ENCODE results near the gene CNPY2. TPM values are rescaled to one million over a fixed set of nuclear protein-coding genes. Genes with fewer than 3 reads are reported as not detected.
A peak's percentile ranks its signal among the peaks of the same experiment; 100 is the strongest.
"Not testable (repeated sequence)": the region's sequence is repeated elsewhere in the genome, so short reads cannot be mapped to it uniquely, and the experiment has no call there.

The CNPY2 gene
- polyA plus RNA-seq (2012; ENCODE audit: missing spikeins): 115 TPM

DNA sequence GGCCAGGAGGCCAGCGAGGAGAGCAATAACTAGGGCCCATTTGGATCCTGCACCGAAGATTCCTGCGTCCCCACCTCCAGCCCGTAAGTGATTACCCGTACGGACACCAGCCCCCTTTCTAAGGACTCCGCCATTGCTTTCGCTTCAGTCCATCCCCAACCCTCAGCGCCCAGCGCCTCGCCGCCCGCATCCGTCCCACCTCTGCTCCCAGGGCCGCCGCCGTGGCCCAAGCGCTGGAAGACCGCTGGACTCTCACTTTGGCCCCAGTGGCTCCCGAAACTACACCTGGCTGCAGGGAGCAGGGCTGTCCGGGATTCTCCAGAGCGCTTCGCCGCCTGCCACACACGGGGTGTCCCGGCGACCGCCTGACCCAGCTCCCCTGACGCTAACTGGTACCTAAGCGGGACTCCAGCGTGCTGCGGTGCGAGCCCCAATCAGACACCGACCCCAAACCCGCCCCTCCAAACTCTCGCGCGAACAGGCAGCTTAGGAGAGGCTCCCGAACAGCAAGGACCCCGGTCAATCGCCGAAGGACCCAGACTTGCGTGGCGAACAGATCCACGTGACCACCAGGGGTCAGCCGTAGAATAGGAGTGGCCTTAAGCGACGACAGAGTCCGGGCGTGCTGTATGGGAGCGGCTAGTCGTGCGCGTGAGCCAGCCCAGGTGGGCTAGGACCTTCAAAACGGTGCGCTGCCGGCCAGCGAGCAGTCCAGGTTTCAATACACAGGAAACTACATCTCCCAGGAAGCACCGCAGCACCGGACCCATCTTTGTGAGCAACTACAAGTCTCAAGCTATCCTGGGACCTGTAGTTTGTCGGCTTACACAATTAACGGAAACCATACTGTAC lies at the start of gene CNPY2:
Gene CNPY2 (minus strand): TSS at position 367 of the 852 bp plus-strand sequence. CDS start 771 bp downstream, outside the sequence.
- FAIRE-seq (peak; percentile 98), DNase-seq (ENCODE audit: insufficient read length) (peak; percentile 95)
- TF ChIP-seq POLR2A (IDR thresholded peaks at IDR 0.05; ENCODE audit: low read depth, low read length) (peak; percentile 93), POLR2AphosphoS5 (IDR thresholded peaks at IDR 0.05; ENCODE audit: low read depth, low read length) (peak; percentile 87), TAF1 (IDR thresholded peaks at IDR 0.05; ENCODE audit: borderline replicate concordance, low read depth, low read length) (peak; percentile 89)

DNA sequence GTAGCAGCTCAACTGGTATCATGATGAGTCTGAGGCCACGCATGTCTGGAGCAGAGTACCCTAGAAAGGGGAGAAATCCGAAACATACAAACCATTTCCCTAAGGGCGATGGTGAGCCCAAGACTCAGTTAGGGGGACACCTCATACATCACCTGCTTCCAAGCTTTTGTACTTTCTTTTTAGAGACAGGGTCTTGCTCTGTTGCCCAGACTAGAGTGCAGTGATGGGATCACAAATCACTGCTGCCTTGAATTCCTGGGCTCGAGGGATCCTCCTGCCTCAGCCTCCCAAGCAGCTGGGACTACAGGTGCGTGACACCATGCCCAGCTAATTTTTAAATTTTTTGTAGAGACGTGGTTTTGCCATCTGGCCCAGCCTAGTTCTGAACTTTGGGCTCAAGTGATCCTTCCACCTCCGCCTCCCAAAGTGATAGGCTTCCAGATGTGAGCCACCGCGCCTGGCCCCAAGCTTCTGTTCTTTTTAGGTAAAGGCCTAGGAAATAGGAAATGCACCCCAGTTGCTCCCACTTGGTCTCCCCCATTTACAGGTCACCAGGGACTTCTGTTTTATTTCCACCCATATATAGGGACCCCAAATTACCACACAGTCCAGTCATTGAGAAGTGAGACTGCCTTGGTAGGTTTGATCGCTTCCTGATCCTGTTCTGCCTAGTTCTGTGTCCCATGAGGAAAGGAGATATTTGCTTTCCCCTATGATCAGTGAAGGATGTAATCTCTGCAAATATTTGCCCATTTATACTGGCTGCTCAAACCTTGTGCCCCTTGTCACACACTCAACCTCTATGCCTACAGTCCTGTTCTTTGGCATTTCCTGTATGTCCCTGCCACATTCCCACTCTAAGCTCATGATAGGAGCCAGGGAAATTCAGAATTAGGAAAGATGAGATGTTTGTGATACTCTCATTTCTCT lies 46.6 kb upstream of the CNPY2 start, which contains the start of gene APOF:
Gene APOF (minus strand): TSS at position 728 of the 930 bp plus-strand sequence. CDS start 112 bp downstream, at position 616.
- DNase-seq (ENCODE audit: insufficient read length): no peak
- TF ChIP-seq POLR2A (IDR thresholded peaks at IDR 0.05; ENCODE audit: low read depth, low read length): no peak
- TF ChIP-seq POLR2AphosphoS5 (IDR thresholded peaks at IDR 0.05; ENCODE audit: low read depth, low read length): no peak
- no peak for TF ChIP-seq TAF1 (IDR thresholded peaks at IDR 0.05; ENCODE audit: borderline replicate concordance, low read depth, low read length)
- no peak for FAIRE-seq

DNA sequence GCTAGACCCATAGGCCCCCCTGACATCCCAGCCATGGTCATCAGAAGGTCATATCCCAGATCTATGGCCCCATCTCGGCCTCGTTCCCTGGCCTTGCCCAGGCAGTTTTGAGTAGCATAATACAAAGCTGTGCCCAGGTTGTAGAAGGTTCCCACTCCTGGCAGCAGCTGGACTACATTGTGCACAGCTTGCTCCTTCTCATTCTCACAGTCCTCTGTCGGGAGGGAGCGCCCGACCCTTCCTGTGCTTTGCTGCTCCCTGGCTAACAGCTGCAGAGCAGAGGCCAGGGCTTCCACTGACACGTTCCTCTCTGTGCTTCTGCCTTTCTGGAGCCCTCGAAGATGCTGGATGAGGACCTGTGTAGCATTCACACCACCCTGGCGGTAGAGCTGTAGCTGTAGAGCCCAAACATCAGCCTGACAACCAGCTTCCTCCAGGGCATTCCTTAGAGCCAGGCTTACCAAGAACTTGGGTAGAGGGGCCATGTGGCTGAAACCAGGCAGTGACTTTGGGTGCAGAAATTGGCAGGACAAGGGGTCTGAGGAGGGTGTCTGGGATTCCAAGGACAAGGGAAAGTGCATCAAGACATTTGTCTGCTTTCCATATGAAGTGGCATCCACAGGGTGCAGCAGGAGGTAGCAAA lies 45.8 kb upstream of the CNPY2 start:
- no peak for TF ChIP-seq TAF1 (IDR thresholded peaks at IDR 0.05; ENCODE audit: borderline replicate concordance, low read depth, low read length)
- no peak for TF ChIP-seq POLR2AphosphoS5 (IDR thresholded peaks at IDR 0.05; ENCODE audit: low read depth, low read length)
- TF ChIP-seq POLR2A (IDR thresholded peaks at IDR 0.05; ENCODE audit: low read depth, low read length): no peak
- DNase-seq (ENCODE audit: insufficient read length): no peak
- no peak for FAIRE-seq

DNA sequence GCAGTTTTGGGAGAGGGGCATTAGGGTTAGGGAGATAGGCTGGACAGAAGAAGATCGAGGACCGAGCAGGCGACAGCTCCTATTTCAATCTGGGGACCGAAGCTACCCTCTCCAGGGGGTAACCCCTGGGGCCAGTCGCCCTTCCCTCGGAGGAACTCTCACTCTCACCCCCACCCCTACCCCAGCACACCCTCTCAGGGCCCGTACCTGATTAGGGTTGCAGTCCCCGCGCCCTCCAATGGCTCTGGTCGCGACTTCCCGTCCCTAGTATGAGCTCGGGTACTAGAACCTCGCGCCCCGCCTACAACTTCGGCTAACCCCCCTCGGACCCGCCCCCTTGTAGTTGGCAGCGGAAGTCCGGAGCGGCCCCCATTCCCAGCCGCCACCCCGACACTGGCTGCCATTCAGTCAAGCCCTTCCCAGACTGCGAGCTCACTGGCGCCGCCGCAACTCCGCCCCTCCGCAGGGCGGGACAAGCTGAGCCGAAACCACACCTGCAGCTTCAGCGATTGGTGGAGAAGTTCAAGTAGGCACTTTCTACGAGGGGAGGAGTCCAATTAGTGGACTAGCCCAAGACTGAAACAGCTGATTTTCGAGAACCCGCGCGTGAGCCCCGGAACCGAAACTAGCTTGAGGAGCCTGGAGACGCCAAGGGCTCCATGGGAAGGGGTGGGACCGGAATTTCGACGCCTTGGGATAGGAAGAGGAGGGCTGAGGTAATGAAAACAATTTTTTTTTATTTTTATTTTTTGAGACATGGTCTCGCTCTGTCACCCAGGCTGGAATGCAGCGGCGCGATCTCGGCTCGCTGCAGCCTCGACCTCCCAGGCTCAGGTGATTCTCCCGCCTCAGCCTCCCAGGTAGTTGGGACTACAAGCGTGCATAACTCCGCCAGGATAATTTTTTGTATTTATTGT lies 44.3 kb upstream of the CNPY2 start, which contains the start of gene STAT2:
Gene STAT2 (minus strand): TSS at position 257 of the 917 bp plus-strand sequence. CDS start 3,536 bp downstream, outside the sequence.
- DNase-seq (ENCODE audit: insufficient read length) (peak; percentile 81), FAIRE-seq (peak; percentile 93)
- peak; percentile 82; the same call in 1 of the 2 replicates for TF ChIP-seq POLR2A (IDR thresholded peaks at IDR 0.05; ENCODE audit: low read depth, low read length)
- peak; percentile 81 for TF ChIP-seq TAF1 (IDR thresholded peaks at IDR 0.05; ENCODE audit: borderline replicate concordance, low read depth, low read length)
- peak; percentile 80 for TF ChIP-seq POLR2AphosphoS5 (IDR thresholded peaks at IDR 0.05; ENCODE audit: low read depth, low read length)

DNA sequence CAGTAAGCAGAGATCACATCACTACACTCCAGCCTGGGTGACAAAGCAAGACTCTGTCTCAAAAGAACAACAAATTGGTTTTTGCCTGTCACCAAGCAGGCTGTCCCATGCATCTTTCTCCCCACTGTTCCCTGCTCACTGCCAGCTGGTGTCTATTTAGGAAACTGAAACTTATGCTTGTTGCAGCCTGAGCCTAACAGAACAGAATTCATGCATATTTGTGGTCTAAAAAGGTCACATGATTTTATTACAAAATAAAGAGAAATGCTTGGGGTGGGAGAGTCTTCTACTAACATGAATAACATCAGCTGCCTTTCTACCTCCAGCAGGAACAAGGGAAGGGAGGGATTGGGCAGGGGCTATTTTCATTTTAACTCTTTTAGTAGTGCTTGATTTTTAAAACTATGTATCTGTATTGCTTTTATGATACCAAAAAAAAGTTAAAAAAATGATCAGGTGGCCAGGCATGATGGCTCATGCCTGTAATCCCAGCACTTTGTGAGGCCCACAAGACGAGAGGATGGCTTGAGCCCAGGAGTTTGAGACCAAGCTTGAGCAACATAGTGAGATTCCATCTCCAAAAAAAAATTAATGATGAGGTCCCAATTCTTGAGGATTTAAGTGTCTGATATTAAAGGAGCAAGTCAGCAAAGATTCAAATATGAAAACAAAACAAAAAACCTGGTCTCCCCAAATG lies 43.2 kb upstream of the CNPY2 start:
- no peak for FAIRE-seq
- TF ChIP-seq TAF1 (IDR thresholded peaks at IDR 0.05; ENCODE audit: borderline replicate concordance, low read depth, low read length): no peak
- TF ChIP-seq POLR2A (IDR thresholded peaks at IDR 0.05; ENCODE audit: low read depth, low read length): no peak
- TF ChIP-seq POLR2AphosphoS5 (IDR thresholded peaks at IDR 0.05; ENCODE audit: low read depth, low read length): no peak
- DNase-seq (ENCODE audit: insufficient read length): no peak

DNA sequence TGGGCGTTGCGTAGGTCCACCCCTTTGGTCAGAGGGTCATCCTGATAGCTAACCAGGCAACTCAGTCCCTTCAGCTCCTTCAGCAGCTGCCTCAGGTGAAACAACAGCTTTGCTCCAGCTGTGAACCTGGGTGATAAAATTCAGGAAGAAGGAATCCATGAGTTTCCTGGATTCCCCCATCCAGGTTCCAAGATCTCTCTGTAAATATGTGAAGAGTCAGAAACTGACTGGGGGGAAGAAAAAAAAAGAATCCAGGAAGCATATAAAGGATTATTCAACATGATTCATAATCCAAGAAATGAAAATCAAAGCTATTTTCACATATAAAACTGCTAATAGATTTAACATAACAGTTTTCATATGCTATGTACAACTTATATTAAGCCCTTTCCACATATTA lies 35.5 kb upstream of the CNPY2 start:
- FAIRE-seq (no peak), DNase-seq (ENCODE audit: insufficient read length) (no peak)
- TF ChIP-seq POLR2AphosphoS5 (IDR thresholded peaks at IDR 0.05; ENCODE audit: low read depth, low read length) (no peak), TAF1 (IDR thresholded peaks at IDR 0.05; ENCODE audit: borderline replicate concordance, low read depth, low read length) (no peak), POLR2A (IDR thresholded peaks at IDR 0.05; ENCODE audit: low read depth, low read length) (no peak)

DNA sequence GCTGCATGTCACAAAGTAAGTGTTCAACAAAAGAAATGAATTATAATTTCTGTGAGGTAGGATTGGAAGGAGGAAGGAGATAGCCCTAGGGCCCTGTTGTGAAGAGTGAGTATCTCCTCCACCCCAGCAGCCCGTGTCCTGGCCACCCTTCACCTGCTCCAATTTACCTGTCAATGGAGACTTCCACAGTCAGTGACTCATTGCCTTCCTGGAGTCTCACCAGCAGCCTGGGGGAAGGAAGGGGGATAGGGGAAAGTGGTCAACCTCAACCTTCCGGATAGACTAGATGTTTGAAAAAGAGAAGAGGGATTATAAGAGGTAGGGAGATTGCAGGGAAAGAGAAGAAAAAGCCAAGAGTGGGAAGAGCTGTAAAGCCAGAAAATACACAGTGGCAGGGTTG lies 34.9 kb upstream of the CNPY2 start:
- FAIRE-seq: no peak
- no peak for TF ChIP-seq POLR2AphosphoS5 (IDR thresholded peaks at IDR 0.05; ENCODE audit: low read depth, low read length)
- no peak for TF ChIP-seq TAF1 (IDR thresholded peaks at IDR 0.05; ENCODE audit: borderline replicate concordance, low read depth, low read length)
- no peak for TF ChIP-seq POLR2A (IDR thresholded peaks at IDR 0.05; ENCODE audit: low read depth, low read length)
- DNase-seq (ENCODE audit: insufficient read length): no peak

DNA sequence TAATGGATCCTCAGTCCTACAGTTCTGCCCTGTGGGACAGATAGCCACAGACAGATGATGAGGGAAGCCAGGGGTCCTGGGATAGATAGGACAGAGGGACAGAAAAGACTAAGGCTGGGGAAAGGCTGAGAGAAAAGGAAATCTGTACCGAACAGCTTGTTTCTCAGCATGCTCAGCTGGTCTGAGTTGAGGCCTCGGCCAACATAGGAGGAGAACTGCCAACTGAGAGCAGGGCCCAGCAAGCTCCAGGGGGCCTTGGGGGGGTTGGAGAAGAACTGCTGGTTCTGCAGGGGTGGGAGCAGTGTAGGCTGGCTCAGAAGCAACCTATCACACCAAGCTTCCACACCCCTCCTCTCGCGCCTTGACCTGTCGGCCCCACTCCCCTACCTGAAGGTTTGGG lies 33.0 kb upstream of the CNPY2 start:
- no peak for FAIRE-seq
- no peak for TF ChIP-seq POLR2AphosphoS5 (IDR thresholded peaks at IDR 0.05; ENCODE audit: low read depth, low read length)
- no peak for TF ChIP-seq TAF1 (IDR thresholded peaks at IDR 0.05; ENCODE audit: borderline replicate concordance, low read depth, low read length)
- no peak for TF ChIP-seq POLR2A (IDR thresholded peaks at IDR 0.05; ENCODE audit: low read depth, low read length)

DNA sequence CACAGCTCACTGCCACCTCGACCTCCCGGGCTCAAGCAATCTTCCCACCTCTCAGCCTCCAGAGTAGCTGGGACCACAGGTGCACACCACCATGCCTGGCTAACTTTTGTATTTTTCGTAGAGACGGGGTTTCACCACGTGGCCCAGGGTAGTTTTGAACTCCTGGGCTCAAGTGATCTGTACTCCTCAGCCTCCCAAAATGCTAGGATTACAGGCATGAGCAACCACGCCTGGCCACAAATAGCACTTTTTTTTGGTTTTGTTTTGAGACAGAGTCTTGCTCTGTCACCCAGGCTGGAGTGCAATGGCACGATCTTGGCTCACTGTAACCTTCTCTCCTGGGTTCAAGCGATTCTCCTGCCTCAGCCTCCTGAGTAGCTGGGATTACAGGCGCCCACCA lies 31.5 kb upstream of the CNPY2 start:
- not testable (repeated sequence) for DNase-seq (ENCODE audit: insufficient read length); FAIRE-seq

More for the DNA sequence above, 33.0 kb upstream of the CNPY2 start:
- no peak for DNase-seq (ENCODE audit: insufficient read length)

All from GM12892 (cell line).